Measurements from ENCODE around the gene SYT12. TPM values are rescaled to one million over a fixed set of nuclear protein-coding genes. Genes with fewer than 3 reads are reported as not detected.
A peak's percentile ranks its signal among the peaks of the same experiment; 100 is the strongest.

SYT12 gene
- total RNA-seq, 1 experiment from 2014 or later: 11.1 TPM

DNA sequence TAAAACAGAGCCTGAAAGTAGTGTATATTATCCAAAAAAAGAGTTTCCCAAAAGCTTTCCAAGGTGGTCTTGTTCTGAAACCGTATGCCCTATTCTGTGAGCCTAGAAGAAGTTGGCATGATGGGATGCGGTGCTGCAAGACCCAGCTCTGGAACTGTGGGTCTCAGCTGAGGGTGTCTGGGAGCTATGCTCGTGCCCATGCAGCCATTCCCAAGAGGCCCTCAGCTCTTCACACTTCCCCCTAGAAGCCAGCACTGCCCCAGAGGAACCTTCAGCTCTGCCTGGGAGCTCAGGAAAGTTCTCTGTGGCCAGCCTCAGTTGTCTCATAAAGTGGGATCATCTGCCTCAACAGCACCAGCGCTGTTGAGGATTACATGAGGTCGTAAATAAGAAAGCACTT is 6.4 kb upstream of the SYT12 start:
- ChIA-PET CTCF (interaction anchor here (0.6 kb wide), 1 partner anchor 25 kb away, joined by 8 read pairs; no protein-coding TSS in a partner anchor), POLR2A (ENCODE audit: unreplicated experiment) (interaction anchor here (0.6 kb wide), 1 partner anchor 28 kb away, joined by 3 read pairs; no protein-coding TSS in a partner anchor)
- H3K4me2 ChIP-seq: no peak overlapping the region
- TF ChIP-seq, protein P1, sequence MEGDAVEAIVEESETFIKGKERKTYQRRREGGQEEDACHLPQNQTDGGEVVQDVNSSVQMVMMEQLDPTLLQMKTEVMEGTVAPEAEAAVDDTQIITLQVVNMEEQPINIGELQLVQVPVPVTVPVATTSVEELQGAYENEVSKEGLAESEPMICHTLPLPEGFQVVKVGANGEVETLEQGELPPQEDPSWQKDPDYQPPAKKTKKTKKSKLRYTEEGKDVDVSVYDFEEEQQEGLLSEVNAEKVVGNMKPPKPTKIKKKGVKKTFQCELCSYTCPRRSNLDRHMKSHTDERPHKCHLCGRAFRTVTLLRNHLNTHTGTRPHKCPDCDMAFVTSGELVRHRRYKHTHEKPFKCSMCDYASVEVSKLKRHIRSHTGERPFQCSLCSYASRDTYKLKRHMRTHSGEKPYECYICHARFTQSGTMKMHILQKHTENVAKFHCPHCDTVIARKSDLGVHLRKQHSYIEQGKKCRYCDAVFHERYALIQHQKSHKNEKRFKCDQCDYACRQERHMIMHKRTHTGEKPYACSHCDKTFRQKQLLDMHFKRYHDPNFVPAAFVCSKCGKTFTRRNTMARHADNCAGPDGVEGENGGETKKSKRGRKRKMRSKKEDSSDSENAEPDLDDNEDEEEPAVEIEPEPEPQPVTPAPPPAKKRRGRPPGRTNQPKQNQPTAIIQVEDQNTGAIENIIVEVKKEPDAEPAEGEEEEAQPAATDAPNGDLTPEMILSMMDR (conservative IDR thresholded peaks at IDR 0.05): no peak
- no peak for TF ChIP-seq EZH2 (IDR thresholded peaks at IDR 0.05; ENCODE audit: low read depth)
- no peak overlapping the region for H3K27ac ChIP-seq
- no peaks in the 10 kb centered on the region for H3K27me3 ChIP-seq (ENCODE audit: insufficient read depth, low read depth)
- H3K9me2 ChIP-seq (ENCODE audit: insufficient read depth): no peaks in the 10 kb centered on the region
- no peaks in the 10 kb centered on the region for H3K36me3 ChIP-seq (ENCODE audit: low read depth)
- no peaks in the 10 kb centered on the region for H4K20me1 ChIP-seq (ENCODE audit: insufficient read depth)
- H3K9me3 ChIP-seq (ENCODE audit: insufficient read depth, low read depth): no peaks in the 10 kb centered on the region
- H3K79me2 ChIP-seq (ENCODE audit: low read depth): no peaks in the 10 kb centered on the region
- DNase-seq: no peak
- H3K4me3 ChIP-seq: no peak overlapping the region
- H3F3A ChIP-seq (ENCODE audit: insufficient read depth, low read depth): peaks cover 11% of the 10 kb centered on the region; the same call in 1 of the 2 replicates
- H2AFZ ChIP-seq: no peak overlapping the region
- intact Hi-C loops (cut with micrococcal nuclease; ENCODE audit: unreplicated experiment): no loop called here
- 0 out of 2 replicates have a peak, but pooled peaks cover under 1% of the 10 kb centered on the region for H3K4me1 ChIP-seq (replicated peaks; ENCODE audit: insufficient read depth)
- BruUV-seq (replicated peaks): no TSS peak

- TF ChIP-seq, protein P1 (conservative IDR thresholded peaks at IDR 0.05): no peak
- TF ChIP-seq EZH2 (IDR thresholded peaks at IDR 0.05; ENCODE audit: low read depth): no peak
- BruUV-seq (replicated peaks): no TSS peak
- Histone ChIP-seq H3K27me3 (ENCODE audit: insufficient read depth, low read depth) (no peaks in the 10 kb centered on the region), H2AFZ (no peak overlapping the region), H3F3A (ENCODE audit: insufficient read depth, low read depth) (peaks cover 22% of the 10 kb centered on the region), H3K4me1 (replicated peaks; ENCODE audit: insufficient read depth) (peaks cover 35% of the 10 kb centered on the region), H3K9me2 (ENCODE audit: insufficient read depth) (no peaks in the 10 kb centered on the region), H3K79me2 (ENCODE audit: low read depth) (peaks cover 5% of the 10 kb centered on the region; the same call in 1 of the 2 replicates), H3K4me3 (no peak overlapping the region), H3K4me2 (no peak overlapping the region), H4K20me1 (ENCODE audit: insufficient read depth) (no peaks in the 10 kb centered on the region), H3K9me3 (ENCODE audit: insufficient read depth, low read depth) (no peaks in the 10 kb centered on the region), H3K36me3 (ENCODE audit: low read depth) (no peaks in the 10 kb centered on the region), H3K27ac (no peak overlapping the region)
- intact Hi-C loops (cut with micrococcal nuclease; ENCODE audit: unreplicated experiment): loop anchor here (2.0 kb wide), 1 partner anchor 138 kb away; no protein-coding TSS in a partner anchor
- ChIA-PET POLR2A (ENCODE audit: unreplicated experiment) (no interaction called here), CTCF (interaction anchor here (0.7 kb wide), 1 partner anchor 621 kb away, joined by 3 read pairs; no protein-coding TSS in a partner anchor)
- no peak for DNase-seq
Measured at GRCh38 chr11:67020949-67021348, 2.0 kb upstream of the SYT12 start.

- BruUV-seq (replicated peaks): no TSS peak
- CTCF ChIA-PET: interaction anchor here (0.6 to 1.4 kb wide), 14 partner anchors 9 to 663 kb away, joined by 3 to 16 read pairs (median 4); no protein-coding TSS in a partner anchor
- peak; percentile 86 to 95 for DNase-seq
- H3K4me1 ChIP-seq (replicated peaks; ENCODE audit: insufficient read depth): peaks cover 44% of the 10 kb centered on the region
- peak overlapping the region; percentile 95 for H2AFZ ChIP-seq
- H3K27me3 ChIP-seq (ENCODE audit: insufficient read depth, low read depth): no peaks in the 10 kb centered on the region
- H3K9me3 ChIP-seq (ENCODE audit: insufficient read depth, low read depth): no peaks in the 10 kb centered on the region
- peak overlapping the region; percentile 78 for H3K4me2 ChIP-seq
- H3F3A ChIP-seq (ENCODE audit: insufficient read depth, low read depth): peaks cover 30% of the 10 kb centered on the region
- POLR2A ChIA-PET (ENCODE audit: unreplicated experiment): interaction anchor here (0.5 to 0.7 kb wide), 6 partner anchors 33 to 281 kb away, joined by 3 to 7 read pairs (median 5); partner anchors contain the start of gene SSH3
- TF ChIP-seq EZH2 (IDR thresholded peaks at IDR 0.05; ENCODE audit: low read depth): no peak
- TF ChIP-seq, protein P1 (conservative IDR thresholded peaks at IDR 0.05): no peak
- peaks cover 5% of the 10 kb centered on the region; the same call in 1 of the 2 replicates for H3K79me2 ChIP-seq (ENCODE audit: low read depth)
- no peaks in the 10 kb centered on the region for H3K36me3 ChIP-seq (ENCODE audit: low read depth)
- intact Hi-C loops (cut with micrococcal nuclease; ENCODE audit: unreplicated experiment): loop anchor here (1.0 to 2.0 kb wide), 2 partner anchors 33 to 176 kb away; no protein-coding TSS in a partner anchor
- H3K27ac ChIP-seq: peak overlapping the region; percentile 50
- no peaks in the 10 kb centered on the region for H3K9me2 ChIP-seq (ENCODE audit: insufficient read depth)
- no peaks in the 10 kb centered on the region for H4K20me1 ChIP-seq (ENCODE audit: insufficient read depth)
- peak overlapping the region; percentile 80 for H3K4me3 ChIP-seq
Measured at GRCh38 chr11:67022341-67022933, 497 bp upstream of the SYT12 start.
